H1 (cell line): ENCODE data around the gene NRM. TPM values are rescaled to one million over a fixed set of nuclear protein-coding genes. Genes with fewer than 3 reads are reported as not detected.

Experiments used
- CTCF ChIA-PET: fragments of 300-600 bp; sonication (Branson Sonifier 250); formaldehyde crosslinking; loops from one replicate; lab custom pipeline; 2021; ENCODE audit not compliant: partially characterized antibody; lab: Charles Lee
- POLR2A ChIA-PET: fragments of 300-600 bp; sonication (Branson Sonifier 250); formaldehyde crosslinking; loops from one replicate; lab custom pipeline; 2021; ENCODE audit warnings: inconsistent platforms; ENCODE audit not compliant: partially characterized antibody; lab: Charles Lee
- DNase-seq, 2 experiments: peaks; one replicate each; pipeline versions ENCODE4 v3.0.0 to v3.0.0-alpha.2; 2010 to 2022; ENCODE audit warnings: low spot score in 2 of 2, low read depth in 1 of 2, mixed read lengths in 1 of 2
- FAIRE-seq: peaks from 2 replicates; lab custom pipeline; 2011; peaks lifted over from hg19 to GRCh38; lab: Jason Lieb, UNC
- H2AFZ ChIP-seq: 2 replicates; pipeline ENCODE4 v1.8.1; 2012; ENCODE audit warnings: low read length, inconsistent platforms
- H2AK5ac ChIP-seq: 2 replicates; pipeline ENCODE4 v1.6.1; 2013; ENCODE audit warnings: low read depth, low read length
- H2BK120ac ChIP-seq: replicated peaks from 2 replicates; pipeline ENCODE3; 2013; ENCODE audit warnings: low read depth, low read length, inconsistent platforms
- H2BK12ac ChIP-seq: 2 replicates; pipeline ENCODE4 v1.6.1; 2013; ENCODE audit warnings: low read depth, low read length
- H2BK15ac ChIP-seq: 2 replicates; pipeline ENCODE4 v1.6.1; 2013; ENCODE audit warnings: low read length
- H2BK20ac ChIP-seq: 2 replicates; pipeline ENCODE4 v1.6.1; 2013; ENCODE audit warnings: low read length
- H2BK5ac ChIP-seq: 2 replicates; pipeline ENCODE4 v1.6.1; 2013; ENCODE audit warnings: low read depth, low read length
- H3K14ac ChIP-seq: 2 replicates; pipeline ENCODE4 v1.6.1; 2013; ENCODE audit warnings: inconsistent platforms; ENCODE audit not compliant: insufficient read length
- H3K18ac ChIP-seq: 2 replicates; pipeline ENCODE4 v1.6.1; 2013; ENCODE audit warnings: low read length; ENCODE audit errors: extremely low read depth
- H3K23ac ChIP-seq: 2 replicates; pipeline ENCODE4 v1.6.1; 2013; ENCODE audit warnings: inconsistent platforms; ENCODE audit not compliant: insufficient read length
- H3K23me2 ChIP-seq: 2 replicates; pipeline ENCODE4 v1.6.1; 2013; ENCODE audit warnings: low read depth, low read length
- H3K27ac ChIP-seq: 2 replicates; pipeline ENCODE4 v1.6.1; 2011; ENCODE audit warnings: low read depth, low read length, inconsistent platforms
- H3K27me3 ChIP-seq, 4 experiments: replicated peaks in 1 of 4; 1 replicate in 1 of 4; 2 replicates in 3 of 4; pipeline versions ENCODE4 v1.6.1 to v1.8.1; 2011 to 2013; ENCODE audit warnings: low read length in 3 of 4, mild to moderate bottlenecking in 3 of 4, inconsistent platforms in 2 of 4, mixed read lengths in 2 of 4, moderate library complexity in 1 of 4; ENCODE audit not compliant: control insufficient read depth in 3 of 4, insufficient read depth in 3 of 4; ENCODE audit errors: extremely low read depth in 1 of 4
- H3K36me3 ChIP-seq, 4 experiments: 2 replicates each; pipeline versions ENCODE4 v1.6.1 to v1.8.1; 2011 to 2013; ENCODE audit warnings: mild to moderate bottlenecking in 4 of 4, low read length in 3 of 4, moderate library complexity in 2 of 4, control low read depth in 1 of 4, inconsistent platforms in 1 of 4; ENCODE audit not compliant: insufficient read depth in 4 of 4, control insufficient read depth in 2 of 4
- H3K4ac ChIP-seq: replicated peaks from 2 replicates; pipeline ENCODE3; 2013; ENCODE audit warnings: low read length, low read depth, mixed read lengths, inconsistent platforms; ENCODE audit not compliant: insufficient read length
- H3K4me1 ChIP-seq, 4 experiments: replicated peaks in 1 of 4; 1 replicate in 1 of 4; 2 replicates in 3 of 4; pipeline versions ENCODE4 v1.6.1 to v1.8.1; 2011 to 2013; ENCODE audit warnings: low read length in 3 of 4, inconsistent platforms in 2 of 4, mixed read lengths in 1 of 4; ENCODE audit not compliant: insufficient read depth in 4 of 4, control insufficient read depth in 3 of 4
- H3K4me2 ChIP-seq, 2 experiments: 2 replicates each; pipeline versions ENCODE4 v1.6.1 to v1.8.1; 2011 to 2013; ENCODE audit warnings: low read depth in 2 of 2, low read length in 2 of 2, control low read depth in 1 of 2, inconsistent platforms in 1 of 2, mild to moderate bottlenecking in 1 of 2; ENCODE audit not compliant: insufficient read depth in 1 of 2
- H3K4me3 ChIP-seq, 4 experiments: fragments of 200-600, 300-600 bp in 1 of 4; sonication (generic), shearing (Covaris generic), sonication (Bioruptor Twin) in 1 of 4; 2 replicates each; pipeline versions ENCODE4 v1.5.1 to v1.8.1; 2011 to 2016; ENCODE audit warnings: low read length in 4 of 4, low read depth in 3 of 4, control low read depth in 2 of 4, inconsistent platforms in 2 of 4, mild to moderate bottlenecking in 2 of 4, mixed read lengths in 1 of 4, moderate library complexity in 1 of 4; ENCODE audit not compliant: insufficient read depth in 2 of 4; ENCODE audit errors: extremely low read depth in 1 of 4
- H3K56ac ChIP-seq: replicated peaks from 2 replicates; pipeline ENCODE3; 2013; ENCODE audit warnings: low read depth, mild to moderate bottlenecking, mixed read lengths, low read length, inconsistent platforms; ENCODE audit not compliant: insufficient read length
- H3K79me1 ChIP-seq: 2 replicates; pipeline ENCODE4 v1.6.1; 2013; ENCODE audit warnings: low read depth, low read length, control low read depth
- H3K79me2 ChIP-seq, 2 experiments: 2 replicates each; pipeline versions ENCODE4 v1.6.1 to v1.8.1; 2012 to 2013; ENCODE audit warnings: low read length in 2 of 2, mild to moderate bottlenecking in 2 of 2, inconsistent platforms in 1 of 2; ENCODE audit not compliant: insufficient read depth in 2 of 2, control insufficient read depth in 1 of 2
- H3K9ac ChIP-seq, 4 experiments: replicated peaks in 1 of 4; 1 replicate in 1 of 4; 2 replicates in 3 of 4; pipeline versions ENCODE4 v1.6.1 to v1.8.1; 2011 to 2013; ENCODE audit warnings: low read depth in 3 of 4, low read length in 3 of 4, control low read depth in 2 of 4, mild to moderate bottlenecking in 2 of 4, moderate library complexity in 2 of 4, inconsistent platforms in 1 of 4; ENCODE audit errors: extremely low read depth in 1 of 4
- H3K9me3 ChIP-seq, 2 experiments: 2 replicates each; pipeline versions ENCODE4 v1.6.1 to v1.8.1; 2012 to 2013; ENCODE audit warnings: mild to moderate bottlenecking in 2 of 2, moderate library complexity in 2 of 2, control low read depth in 1 of 2, inconsistent platforms in 1 of 2, low read depth in 1 of 2, low read length in 1 of 2, mixed read lengths in 1 of 2; ENCODE audit not compliant: insufficient read depth in 2 of 2
- H4K20me1 ChIP-seq, 2 experiments: replicated peaks in 1 of 2; 2 replicates each; pipeline versions ENCODE3 to v1.8.1; 2011 to 2013; ENCODE audit warnings: inconsistent platforms in 2 of 2, low read length in 2 of 2, mild to moderate bottlenecking in 1 of 2; ENCODE audit not compliant: insufficient read depth in 2 of 2, control insufficient read depth in 1 of 2
- H4K5ac ChIP-seq: 2 replicates; pipeline ENCODE4 v1.6.1; 2013; ENCODE audit warnings: low read length, low read depth, mixed read lengths, inconsistent platforms; ENCODE audit not compliant: insufficient read length
- H4K8ac ChIP-seq: 2 replicates; pipeline ENCODE4 v1.8.0; 2013; ENCODE audit warnings: mild to moderate bottlenecking, moderate library complexity, low read length, inconsistent platforms; ENCODE audit not compliant: insufficient read depth; ENCODE audit errors: extremely low read depth
- H4K91ac ChIP-seq: replicated peaks from 2 replicates; pipeline ENCODE3; 2013; ENCODE audit warnings: low read length, mixed read lengths, inconsistent platforms; ENCODE audit not compliant: insufficient read length
- KDM4A ChIP-seq: IDR thresholded peaks from one replicate; pipeline ENCODE4 v1.7.1; 2012; ENCODE audit warnings: low read depth, mild to moderate bottlenecking, moderate library complexity, low read length, inconsistent platforms; ENCODE audit not compliant: severe bottlenecking
- WGBS, 2 experiments: shearing (Covaris generic) in 1 of 2; methylation state at CpG; one replicate each; pipeline versions ENCODE4 v1.1.6 to v1.1.7; 2013 to 2015; ENCODE audit warnings: low lambda C conversion rate in 2 of 2, mixed read lengths in 2 of 2, inconsistent platforms in 1 of 2, low coverage in 1 of 2, missing lambda C conversion rate in 1 of 2; ENCODE audit not compliant: insufficient replicate concordance in 2 of 2, insufficient coverage in 1 of 2, insufficient read length in 1 of 2; ENCODE audit errors: extremely low coverage in 1 of 2, missing lambda C conversion rate in 1 of 2; 5-methylcytosine and 5-hydroxymethylcytosine counted together
- polyA plus RNA-seq, 7 experiments: library from polyadenylated mRNA; depleted of rRNA in 3 of 7; stranded (reverse) in 5 of 7; unstranded in 2 of 7; fragments of >200 nt in 5 of 7; fragments of 200-250 nt in 2 of 7; gene quantifications; 1 replicate in 5 of 7; 2 replicates in 1 of 7; 4 replicates in 1 of 7; pipeline versions ENCODE4 v1.2.1 to v1.2.3, GENCODE V29; 2011 to 2013; ENCODE audit warnings: missing spikeins in 2 of 7, mixed read lengths in 2 of 7
- total RNA-seq: library from RNA; stranded (reverse); fragmentation: NEBNext Ultra II Directional; extraction: Animal tissue kit (Norgen Biotek cat#: 25700); gene quantifications from 2 replicates; pipeline ENCODE4 v1.2.1, GENCODE V29; 2021

The NRM gene
- total and polyA plus RNA-seq, 2 of the 8 experiments (the other 6 are each of a cell fraction or from before 2014, with no cell fraction given) = 27.3 to 50.4 TPM

GRCh38 chr6:30696432-30696831 lies 5.6 kb upstream of the NRM start:
- 84% methylated on average over 5 of the region's 5 CpGs; no CpG with 5 or more reads in 1 of the 2 experiments for WGBS, 2 experiments
- TF ChIP-seq KDM4A = no peak

More at GRCh38 chr6:30696432-30696831, 5.6 kb upstream of the NRM start:
- H3K27me3 ChIP-seq = no peaks in the 10 kb centered on the region
- H3K27ac ChIP-seq = no peak overlapping the region
- ChIA-PET CTCF (interaction anchor here (0.6 to 2.1 kb wide), 4 partner anchors 11 to 24 kb away, joined by 3 to 10 read pairs (median 4); partner anchors contain the start of gene DHX16), POLR2A (interaction anchor here (0.6 to 26.7 kb wide), 6 partner anchors 9 to 131 kb away, joined by 3 to 732 read pairs (median 6); partner anchors contain the start of genes MDC1, MRPS18B and TUBB)
- H2BK120ac ChIP-seq = no peak overlapping the region
- no peak overlapping the region for H3K4me3 ChIP-seq
- no peak overlapping the region for H2AFZ ChIP-seq
- H3K14ac ChIP-seq = no peak overlapping the region
- no peak for DNase-seq
- no peak overlapping the region for H2BK15ac ChIP-seq
- peaks cover 0 to 13% (median 3%) of the 10 kb centered on the region in 4 experiments; a peak in 4 of 8 replicates for H3K36me3 ChIP-seq
- H3K18ac ChIP-seq = no peak overlapping the region
- peaks cover 0 to under 1% (median 0%) of the 10 kb centered on the region in 4 experiments; a peak in 1 of 7 replicates for H3K4me1 ChIP-seq
- no peaks in the 10 kb centered on the region for H3K23me2 ChIP-seq
- no peak for FAIRE-seq
- H3K79me2 ChIP-seq = no peaks in the 10 kb centered on the region
- no peak overlapping the region for H2AK5ac ChIP-seq
- H3K9me3 ChIP-seq = no peaks in the 10 kb centered on the region
- H3K4ac ChIP-seq = no peak overlapping the region
- no peak overlapping the region for H2BK12ac ChIP-seq
- H4K5ac ChIP-seq = no peak overlapping the region
- H2BK5ac ChIP-seq = no peak overlapping the region
- no peak overlapping the region for H3K4me2 ChIP-seq
- no peaks in the 10 kb centered on the region for H3K79me1 ChIP-seq
- H4K91ac ChIP-seq = no peak overlapping the region
- no peak overlapping the region for H3K56ac ChIP-seq
- no peak overlapping the region for H2BK20ac ChIP-seq
- no peak overlapping the region for H3K23ac ChIP-seq
- no peak overlapping the region for H3K9ac ChIP-seq
- no peak overlapping the region for H4K8ac ChIP-seq
- H4K20me1 ChIP-seq = no peaks in the 10 kb centered on the region
